H54 (cell line): ENCODE measurements around the gene UNC79.

Experiments used
- DNase-seq: peaks from one replicate; pipeline ENCODE4 v3.0.0; 2011; ENCODE audit warnings: low spot score, mixed read lengths; ENCODE audit not compliant: insufficient read length
- FAIRE-seq: peaks from 3 replicates; lab custom pipeline; 2011; peaks lifted over from hg19 to GRCh38; lab: Jason Lieb, UNC
- POLR2A ChIP-seq: IDR thresholded peaks from 2 replicates; pipeline ENCODE4 v1.6.1; 2011; ENCODE audit warnings: low read depth, mild to moderate bottlenecking, low read length

UNC79 gene

DNA sequence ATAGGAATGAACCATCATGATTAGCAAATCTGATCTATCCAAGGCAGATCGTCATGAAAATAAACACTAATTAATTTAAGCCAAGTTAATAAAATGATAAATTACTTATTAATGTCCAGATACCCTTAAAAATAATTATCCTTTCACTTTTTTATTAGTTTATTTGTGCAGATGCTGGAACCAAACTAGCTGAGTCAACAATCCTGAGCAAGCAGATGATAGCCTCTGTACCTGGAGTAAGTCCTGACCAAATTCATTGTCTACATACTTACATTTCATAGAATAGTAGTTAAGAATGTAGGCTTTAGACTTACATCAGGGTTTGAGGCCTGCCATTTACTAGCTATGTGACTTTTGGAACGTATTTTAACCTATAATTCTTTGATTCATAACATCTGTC, 251.7 kb downstream of the UNC79 start:
- DNase-seq (no peak), FAIRE-seq (no peak)
- TF ChIP-seq POLR2A = no peak

DNA sequence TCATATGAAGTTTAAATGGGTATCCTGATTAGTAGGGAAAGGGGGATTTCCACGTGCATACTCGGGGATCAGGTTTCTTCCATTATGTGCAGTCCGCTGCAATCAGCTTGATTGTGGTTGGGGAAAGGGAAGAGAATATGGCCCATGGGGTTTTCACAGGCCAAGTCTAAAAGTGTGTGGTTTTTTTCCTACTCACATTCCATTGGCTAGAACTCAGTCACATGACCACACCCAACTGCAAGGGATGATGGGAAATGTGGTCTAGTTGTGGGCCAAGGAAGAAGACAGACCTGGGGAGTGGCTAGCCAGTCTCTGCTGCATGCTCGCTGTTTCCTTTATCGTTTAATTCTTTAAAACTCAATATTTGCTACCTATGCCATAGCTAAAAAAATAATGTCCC, 252.5 kb downstream of the UNC79 start:
- FAIRE-seq = no peak
- DNase-seq = no peak
- TF ChIP-seq POLR2A = no peak

DNA sequence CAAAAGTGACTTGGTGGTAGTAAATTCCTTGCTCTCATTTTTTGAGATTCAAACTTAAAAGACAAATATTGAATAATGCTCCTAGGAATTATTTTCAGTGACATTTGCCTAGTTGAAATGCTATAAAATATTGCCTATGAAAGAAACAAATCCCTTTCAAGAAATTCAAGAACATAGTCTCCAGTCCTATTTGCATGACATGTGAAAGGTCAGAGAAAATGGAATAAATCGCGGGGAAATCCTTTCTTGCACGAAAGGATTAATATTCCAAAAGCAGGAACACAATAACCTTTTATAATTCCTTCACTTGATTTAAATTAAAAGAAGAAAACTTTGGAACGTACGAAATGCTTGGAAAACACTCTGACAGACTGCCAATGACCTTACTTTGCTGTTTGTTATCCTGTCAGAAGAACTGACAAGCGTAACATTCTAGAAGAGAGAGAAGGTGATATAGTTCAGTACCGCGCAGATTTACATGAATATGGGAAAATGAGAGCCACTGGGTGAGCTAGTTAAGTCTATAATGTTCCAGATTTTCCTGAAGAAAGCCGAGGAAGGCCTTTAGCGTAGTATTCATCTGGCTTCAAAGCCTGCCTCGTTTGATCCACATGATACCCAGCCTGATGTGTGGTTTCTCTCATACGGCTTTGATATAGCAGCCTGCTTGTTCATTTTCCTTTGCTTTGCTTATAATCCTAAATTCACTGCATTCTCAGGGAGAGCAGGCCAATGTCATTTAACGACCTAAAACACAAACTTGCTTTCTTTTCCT, 254.6 kb downstream of the UNC79 start:
- FAIRE-seq (no peak), DNase-seq (no peak)
- no peak for TF ChIP-seq POLR2A

DNA sequence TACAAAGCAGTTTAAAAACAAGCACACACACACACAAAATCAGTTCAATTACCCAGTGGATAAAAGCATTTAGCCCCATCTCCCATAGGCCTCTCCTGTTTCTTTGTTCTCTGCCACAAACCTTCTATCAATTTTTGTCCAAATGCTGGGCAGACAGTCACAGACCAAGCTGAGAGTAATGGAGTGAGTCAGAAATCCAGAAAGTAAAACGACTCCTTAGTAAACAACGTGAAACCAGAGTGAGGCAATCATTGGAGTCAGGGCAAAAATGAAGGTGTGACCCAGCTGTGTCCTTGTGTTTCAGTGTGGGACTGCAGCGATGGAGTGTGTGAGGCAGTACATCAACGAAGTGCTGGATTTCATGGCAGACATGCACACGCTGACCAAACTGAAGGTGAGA, 255.5 kb downstream of the UNC79 start:
- no peak for TF ChIP-seq POLR2A
- DNase-seq (no peak), FAIRE-seq (no peak)

DNA sequence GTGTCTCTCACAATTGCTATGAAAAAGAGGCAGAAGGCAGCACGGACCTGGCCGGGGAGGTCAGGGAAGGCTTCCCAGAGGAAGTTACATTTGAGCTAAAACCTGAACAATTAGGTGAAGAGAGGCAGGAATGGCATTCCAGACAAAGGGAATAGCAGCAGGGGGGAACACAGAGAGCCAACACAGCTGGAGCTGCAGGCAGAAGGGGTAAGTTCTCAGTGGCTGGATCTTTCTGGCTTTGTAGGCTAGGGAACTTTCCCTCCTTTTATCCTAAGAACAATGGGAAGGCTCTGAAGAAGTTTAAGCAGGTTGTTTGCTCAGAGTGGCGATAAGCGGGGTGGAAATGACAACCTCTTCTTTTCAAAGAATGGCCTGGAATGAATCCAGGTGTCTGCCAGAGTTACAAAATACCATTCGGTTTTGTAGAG, 257.5 kb downstream of the UNC79 start:
- DNase-seq = no peak
- no peak for TF ChIP-seq POLR2A
- FAIRE-seq = no peak

DNA sequence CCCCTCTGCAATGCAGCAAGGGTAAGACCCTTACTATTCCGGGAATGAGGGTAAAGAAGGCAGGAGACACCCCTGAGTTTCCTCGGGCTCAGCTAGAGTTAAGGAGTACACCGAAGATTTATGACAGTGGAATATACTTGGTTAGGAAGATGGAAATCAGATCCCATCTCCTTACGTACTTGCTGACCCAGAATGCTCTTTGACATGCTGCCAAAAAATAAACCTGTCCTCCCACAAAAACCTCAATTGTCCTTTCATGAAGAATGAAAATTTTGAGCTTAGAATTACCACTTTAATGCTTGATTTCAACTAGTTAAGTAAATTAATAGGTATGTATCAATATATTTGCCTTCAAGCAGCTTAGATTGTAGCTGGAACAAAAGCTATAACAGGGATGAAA, 258.1 kb downstream of the UNC79 start:
- DNase-seq = no peak
- FAIRE-seq = no peak
- TF ChIP-seq POLR2A = no peak

DNA sequence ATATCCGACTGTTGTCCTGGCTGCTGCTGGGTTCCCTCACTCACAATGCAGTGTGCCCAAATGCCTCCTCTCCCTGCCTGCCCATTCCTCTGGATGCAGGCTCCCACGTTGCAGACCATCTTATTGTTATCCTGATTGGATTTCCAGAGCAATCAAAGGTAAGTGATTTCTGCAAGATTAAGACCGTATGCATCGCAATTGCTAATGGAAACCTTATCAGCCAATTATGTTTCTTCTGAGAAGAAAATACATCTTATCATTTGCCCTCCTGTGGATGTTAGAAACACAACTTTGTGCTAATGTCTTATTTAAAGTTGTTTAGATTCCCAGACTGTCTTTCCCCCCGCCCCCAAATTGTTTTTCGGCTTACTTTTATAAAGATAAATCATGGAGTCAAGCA, 259.4 kb downstream of the UNC79 start:
- FAIRE-seq (no peak), DNase-seq (no peak)
- no peak for TF ChIP-seq POLR2A

DNA sequence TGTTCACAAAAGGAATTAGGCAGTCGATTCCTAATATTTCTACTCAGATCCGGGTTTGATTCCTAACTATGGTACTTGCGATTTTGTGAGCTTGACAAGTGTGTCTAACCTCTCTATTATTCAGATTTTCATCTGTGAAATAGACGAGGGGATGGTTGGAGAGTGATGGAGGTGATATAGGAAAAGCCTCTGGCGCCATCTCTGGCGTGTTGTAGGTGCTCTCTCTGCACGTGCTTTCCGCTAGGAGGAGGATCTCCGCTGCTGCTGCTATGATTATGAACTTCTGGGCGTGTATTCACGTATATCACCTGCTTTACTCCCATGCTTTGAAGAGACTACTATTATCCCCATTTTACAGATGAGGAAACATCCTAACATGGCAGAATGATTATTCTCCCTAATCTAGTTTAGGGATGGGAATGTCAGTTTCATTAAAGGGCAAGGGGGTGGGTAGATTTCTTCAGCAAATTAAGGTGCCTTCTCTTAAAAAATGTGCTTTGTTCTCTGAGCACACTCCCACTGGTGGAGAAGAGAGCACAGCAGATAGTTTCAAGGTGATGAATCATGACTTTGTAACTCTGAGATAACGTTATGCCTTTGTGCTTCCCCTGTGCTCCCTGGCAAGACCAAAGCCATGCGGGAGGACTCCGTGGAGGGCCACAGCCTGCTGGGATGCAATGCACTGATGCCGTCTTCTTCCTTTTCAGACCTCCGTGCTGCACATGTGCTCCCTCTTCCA, 260.5 kb downstream of the UNC79 start:
- no peak for DNase-seq
- FAIRE-seq = no peak

DNA sequence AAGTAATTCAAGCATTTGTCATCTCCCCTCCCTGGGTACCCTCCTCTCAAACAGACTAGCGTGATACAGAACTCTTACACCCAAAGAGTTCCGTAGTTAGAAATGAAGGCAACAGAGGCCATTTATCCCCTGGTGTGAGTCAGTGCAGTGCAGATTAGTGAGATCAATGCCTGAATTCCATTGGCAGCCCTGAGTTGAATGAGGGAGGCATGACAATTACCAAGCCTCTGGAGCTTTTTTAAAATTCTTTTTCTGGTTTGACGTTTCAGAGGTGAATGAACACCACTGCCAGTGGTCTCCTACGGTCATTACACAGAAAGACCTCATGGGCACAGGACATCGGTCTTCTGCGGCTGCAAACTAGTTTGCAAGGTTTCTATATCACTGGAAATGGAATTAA, 263.2 kb downstream of the UNC79 start:
- TF ChIP-seq POLR2A = no peak

More for the DNA sequence above, 260.5 kb downstream of the UNC79 start:
- TF ChIP-seq POLR2A = no peak

DNA sequence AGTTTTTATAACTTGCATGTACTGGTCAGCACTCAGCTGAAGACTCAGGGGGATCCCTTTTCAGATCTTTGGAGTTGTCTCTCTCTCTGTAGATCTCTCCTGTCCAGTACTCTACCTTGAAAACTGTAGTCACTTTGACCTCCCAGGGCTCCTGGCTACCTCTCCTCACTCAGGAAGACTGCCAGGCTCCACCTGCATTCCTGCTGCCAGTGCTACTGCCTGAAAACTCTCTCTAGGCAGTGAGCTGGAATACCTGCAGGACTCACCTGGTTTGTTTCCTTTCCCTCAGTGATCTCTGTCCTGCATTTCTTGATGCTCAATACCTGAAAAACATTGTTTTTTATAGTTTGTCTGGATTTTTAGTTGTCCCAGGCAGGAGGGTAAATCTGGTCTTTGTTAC, 270.2 kb downstream of the UNC79 start:
- FAIRE-seq = no peak
- TF ChIP-seq POLR2A = no peak
- DNase-seq = no peak

More for the DNA sequence above, 263.2 kb downstream of the UNC79 start:
- DNase-seq (no peak), FAIRE-seq (no peak)

DNA sequence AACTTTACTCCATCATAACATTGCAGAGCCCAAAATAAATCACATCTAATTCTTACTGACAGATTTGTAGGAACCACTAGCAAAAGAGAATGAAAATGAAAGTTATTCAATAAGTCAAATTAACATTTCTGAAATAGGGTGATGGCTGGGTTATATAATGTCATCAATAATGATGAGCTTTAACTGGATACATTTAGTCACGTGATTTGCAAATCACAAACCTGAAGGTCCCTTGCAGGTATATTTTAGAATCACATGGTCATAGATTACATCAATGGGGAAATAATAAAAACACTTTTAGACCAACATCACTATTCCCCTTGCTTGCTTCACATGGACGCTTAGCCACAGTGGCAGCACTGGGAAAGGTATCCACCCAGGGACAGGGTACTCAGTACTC, 270.8 kb downstream of the UNC79 start:
- TF ChIP-seq POLR2A = no peak
- FAIRE-seq = no peak
- no peak for DNase-seq

DNA sequence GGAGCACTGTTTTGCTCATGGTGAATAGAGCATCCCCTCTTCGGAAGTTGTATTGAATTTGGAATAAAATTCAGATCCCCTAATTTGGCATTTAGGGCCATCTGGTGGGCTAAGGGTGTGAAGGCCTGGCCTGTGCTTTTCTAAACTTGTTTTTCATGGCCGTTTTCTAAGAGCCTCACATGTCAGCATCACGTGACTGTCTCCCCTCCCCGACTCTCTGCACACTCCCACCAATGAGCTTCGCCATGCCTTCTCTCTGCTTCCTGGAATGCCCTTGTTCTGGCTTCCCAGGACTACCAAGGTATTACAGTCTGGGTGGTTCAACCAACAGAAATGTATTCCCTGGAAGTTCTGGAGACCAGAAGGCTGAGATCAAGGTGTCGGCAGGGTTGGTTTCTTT, 272.2 kb downstream of the UNC79 start:
- DNase-seq (no peak), FAIRE-seq (no peak)
- no peak for TF ChIP-seq POLR2A

DNA sequence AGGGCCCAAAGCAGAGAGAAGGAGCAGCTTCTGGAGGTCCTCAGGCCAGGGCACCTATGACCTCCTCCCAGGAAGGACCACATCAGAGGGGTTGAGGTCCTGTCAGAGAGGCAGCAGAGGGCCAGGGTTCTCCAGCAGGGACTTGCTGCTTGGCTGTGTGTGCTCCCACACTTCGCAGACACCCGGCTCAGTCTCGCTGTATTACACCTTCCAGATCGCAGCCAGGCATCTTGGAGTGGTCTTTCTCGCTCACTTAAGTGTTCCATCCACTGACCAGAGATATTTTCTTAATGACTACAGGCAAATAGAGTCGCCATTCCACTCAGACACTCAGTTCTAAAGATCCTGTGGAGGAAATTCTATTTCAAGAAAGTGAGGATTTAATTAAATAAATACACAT, 273.2 kb downstream of the UNC79 start:
- no peak for TF ChIP-seq POLR2A
- DNase-seq (no peak), FAIRE-seq (no peak)

DNA sequence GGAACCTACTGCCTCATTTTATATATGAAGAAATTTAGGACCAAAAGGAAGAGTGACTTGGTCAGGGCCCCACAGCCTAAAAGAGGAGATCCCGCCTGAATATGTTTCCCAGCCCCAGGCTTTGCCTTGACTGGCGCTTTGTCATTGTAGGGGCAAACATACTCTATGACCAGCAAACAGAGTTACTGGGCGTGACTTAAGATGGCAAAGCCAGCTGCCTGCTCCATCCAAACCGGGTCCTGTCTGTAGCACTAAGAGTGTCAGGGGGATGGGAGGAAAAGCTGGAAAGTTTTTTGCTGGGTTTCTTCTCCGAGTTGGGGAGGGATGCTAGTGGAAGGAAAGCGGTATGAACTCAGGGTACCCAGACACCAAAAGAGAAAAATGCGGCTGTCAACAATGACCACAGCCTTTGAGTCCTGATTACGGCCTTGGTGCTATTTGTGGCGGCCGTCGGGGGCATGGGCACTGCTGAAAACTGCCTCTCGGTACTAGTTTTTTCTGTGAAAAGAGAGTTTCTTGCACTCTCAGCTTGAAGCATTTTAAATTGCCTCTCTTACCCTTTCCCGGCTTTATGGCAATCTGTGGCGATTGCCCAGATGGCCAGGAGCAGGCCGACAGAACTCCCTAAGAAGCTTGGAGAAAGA, 274.9 kb downstream of the UNC79 start:
- TF ChIP-seq POLR2A = no peak
- FAIRE-seq (no peak), DNase-seq (no peak)
